GM12878 (cell line): ENCODE results near the gene DLX3. TPM values are rescaled to one million over a fixed set of nuclear protein-coding genes. Genes with fewer than 3 reads are reported as not detected.

ENCODE experiments used
- ATAC-seq: fragments of 200-7000 bp; cut with Tn5 transposase; 3 replicates; pipeline ENCODE4 v1.9.1; 2020; ENCODE audit warnings: mild to moderate bottlenecking, moderate library complexity
- BruUV-seq: library from RNA; stranded (reverse); fragments of 400-500 nt; replicated peaks from 2 replicates; lab custom pipeline; 2021; lab: Mats Ljungman, UMichigan
- CTCF ChIA-PET: fragments of 300-600 bp; sonication (Branson Sonifier 250); formaldehyde crosslinking; extraction: SDS; loops from one replicate; lab custom pipeline; 2021; ENCODE audit warnings: inconsistent platforms; lab: Yijun Ruan, JAX
- POLR2A ChIA-PET: fragments of 350-600 bp; formaldehyde crosslinking; extraction: SDS; loops from one replicate; lab custom pipeline; 2021; ENCODE audit warnings: inconsistent platforms; lab: Charles Lee
- RAD21 ChIA-PET: fragments of 300-600 bp; sonication (Branson Sonifier 250); formaldehyde crosslinking; loops from one replicate; lab custom pipeline; 2023; ENCODE audit warnings: antibody characterized with exemption; ENCODE audit not compliant: unreplicated experiment; lab: Charles Lee
- SMC1A ChIA-PET: fragments of 300-600 bp; sonication (Branson Sonifier 250); formaldehyde crosslinking; loops from one replicate; lab custom pipeline; 2023; ENCODE audit not compliant: unreplicated experiment, uncharacterized antibody; lab: Charles Lee
- DNase-seq: peaks from one replicate; pipeline ENCODE4 v3.0.0-alpha.2; 2011; ENCODE audit warnings: low read depth, low spot score
- FAIRE-seq: peaks from 3 replicates; lab custom pipeline; 2011; peaks lifted over from hg19 to GRCh38; lab: Jason Lieb, UNC
- H2AFZ ChIP-seq: 2 replicates; pipeline ENCODE4 v1.6.0; 2011; ENCODE audit warnings: low read depth, low read length, control low read depth; ENCODE audit not compliant: control insufficient read depth
- H3K27ac ChIP-seq: 2 replicates; pipeline ENCODE4 v1.5.1; 2011; ENCODE audit warnings: control low read depth; ENCODE audit not compliant: control insufficient read depth, insufficient read depth
- H3K27me3 ChIP-seq, 2 experiments: replicated peaks in 1 of 2; 2 replicates each; pipeline versions ENCODE4 v1.6.0 to v1.6.1; 2011; ENCODE audit warnings: low read length in 1 of 2; ENCODE audit not compliant: control insufficient read depth in 2 of 2, insufficient read depth in 2 of 2
- H3K36me3 ChIP-seq, 2 experiments: 2 replicates each; pipeline ENCODE4 v1.5.1; 2011; ENCODE audit warnings: low read length in 1 of 2; ENCODE audit not compliant: control insufficient read depth in 2 of 2, insufficient read depth in 2 of 2
- H3K4me1 ChIP-seq: 2 replicates; pipeline ENCODE4 v1.6.1; 2011; ENCODE audit warnings: mild to moderate bottlenecking, low read length, moderate library complexity, mixed read lengths; ENCODE audit not compliant: control insufficient read depth, insufficient read depth
- H3K4me2 ChIP-seq: 2 replicates; pipeline ENCODE4 v1.6.0; 2011; ENCODE audit warnings: control low read depth; ENCODE audit not compliant: control insufficient read depth, insufficient read depth
- H3K4me3 ChIP-seq: fragments of 200-600 bp; sonication (generic); 2 replicates; pipeline ENCODE4 v1.5.1; 2016
- H3K79me2 ChIP-seq: 2 replicates; pipeline ENCODE4 v1.6.0; 2011; ENCODE audit warnings: low read length; ENCODE audit not compliant: control insufficient read depth, insufficient read depth
- H3K9ac ChIP-seq: 2 replicates; pipeline ENCODE4 v1.8.0; 2011; ENCODE audit warnings: low read length, control low read depth, mixed read lengths; ENCODE audit not compliant: control insufficient read depth, insufficient read depth
- H3K9me3 ChIP-seq: replicated peaks from 3 replicates; pipeline ENCODE4 v1.5.1; 2011; ENCODE audit warnings: mild to moderate bottlenecking, low read length; ENCODE audit not compliant: control insufficient read depth, insufficient read depth
- H4K20me1 ChIP-seq: 2 replicates; pipeline ENCODE4 v1.6.0; 2011; ENCODE audit not compliant: control insufficient read depth, insufficient read depth
- BCLAF1 ChIP-seq: fragments of 450-650 bp; IDR thresholded peaks from 2 replicates; pipeline ENCODE4 v1.6.1; 2017; ENCODE audit warnings: antibody characterized with exemption, mild to moderate bottlenecking, moderate library complexity
- CBFB ChIP-seq: IDR thresholded peaks from 2 replicates; pipeline ENCODE4 v1.6.1; 2016; ENCODE audit warnings: antibody characterized with exemption, low read depth
- EP300 ChIP-seq, 2 experiments: fragments of 150-350 bp in 1 of 2; IDR thresholded peaks; 2 replicates each; pipeline ENCODE4 v1.6.1; 2011 to 2012; ENCODE audit warnings: low read depth in 2 of 2, low read length in 2 of 2, borderline replicate concordance in 1 of 2, improper control_type of control experiment in 1 of 2, inconsistent platforms in 1 of 2; ENCODE audit not compliant: control insufficient read depth in 1 of 2
- ESRRA ChIP-seq: IDR thresholded peaks from 2 replicates; pipeline ENCODE4 v1.6.1; 2012; ENCODE audit warnings: mild to moderate bottlenecking, low read length, improper control_type of control experiment
- EZH2 ChIP-seq: IDR thresholded peaks from 2 replicates; pipeline ENCODE4 v1.6.1; 2012; ENCODE audit warnings: low read depth, mild to moderate bottlenecking, control low read depth, inconsistent platforms, low read length, borderline replicate concordance; ENCODE audit not compliant: control insufficient read depth
- FOXK2 ChIP-seq: fragments of 450-650 bp; IDR thresholded peaks from 2 replicates; pipeline ENCODE4 v1.6.1; 2017; ENCODE audit warnings: mild to moderate bottlenecking, moderate library complexity
- IKZF1 ChIP-seq: fragments of 450-650 bp; conservative IDR thresholded peaks from 2 replicates; pipeline ENCODE4 v1.6.1; 2017; ENCODE audit warnings: antibody characterized with exemption, mild to moderate bottlenecking
- KAT2A ChIP-seq: conservative IDR thresholded peaks from 2 replicates; pipeline ENCODE4 v1.6.1; 2011; ENCODE audit warnings: low read depth, low read length; ENCODE audit not compliant: control insufficient read depth
- KDM1A ChIP-seq: fragments of 200-600 bp; sonication (generic); IDR thresholded peaks from 2 replicates; pipeline ENCODE4 v1.6.1; 2016; ENCODE audit warnings: borderline replicate concordance
- MAX ChIP-seq: IDR thresholded peaks from 2 replicates; pipeline ENCODE4 v1.6.1; 2012; ENCODE audit warnings: low read depth, low read length, improper control_type of control experiment
- SPI1 ChIP-seq: IDR thresholded peaks from 2 replicates; pipeline ENCODE4 v1.6.1; 2011; ENCODE audit warnings: low read depth, mild to moderate bottlenecking, low read length, moderate library complexity, borderline replicate concordance; ENCODE audit not compliant: insufficient read depth
- STAT3 ChIP-seq: IDR thresholded peaks from 2 replicates; pipeline ENCODE4 v1.6.1; 2011; ENCODE audit warnings: low read depth, low read length, improper control_type of control experiment
- TAF1 ChIP-seq: IDR thresholded peaks from 2 replicates; pipeline ENCODE4 v1.6.1; 2011; ENCODE audit warnings: mild to moderate bottlenecking, low read depth, low read length, borderline replicate concordance
- TCF12 ChIP-seq: IDR thresholded peaks from 2 replicates; pipeline ENCODE4 v1.6.1; 2011; ENCODE audit warnings: low read depth, mild to moderate bottlenecking, low read length
- TCF7 ChIP-seq: IDR thresholded peaks from 2 replicates; pipeline ENCODE4 v1.6.1; 2014; ENCODE audit warnings: antibody characterized with exemption, borderline replicate concordance
- ZBED1 ChIP-seq: IDR thresholded peaks from 2 replicates; pipeline ENCODE4 v1.6.1; 2016; ENCODE audit warnings: borderline replicate concordance
- ZBTB4 ChIP-seq: fragments of 450-650 bp; formaldehyde crosslinking; IDR thresholded peaks from 2 replicates; pipeline ENCODE4 v1.4.0; 2022; ENCODE audit warnings: mild to moderate bottlenecking, moderate library complexity
- ZNF24 ChIP-seq: fragments of 450-650 bp; IDR thresholded peaks from 2 replicates; pipeline ENCODE4 v1.6.1; 2017; ENCODE audit warnings: antibody characterized with exemption, mild to moderate bottlenecking
- WGBS: methylation state at CpG from one replicate; pipeline ENCODE4 v1.1.6; 2016; ENCODE audit warnings: low lambda C conversion rate; ENCODE audit not compliant: insufficient replicate concordance, insufficient coverage; ENCODE audit errors: missing lambda C conversion rate; 5-methylcytosine and 5-hydroxymethylcytosine counted together
- in situ Hi-C: fragments of 300-500 bp; cut with MboI; formaldehyde crosslinking; loops from 9 replicates; pipeline ENCODE4 v1.14.3; 2018; ENCODE audit warnings: mixed read lengths
- intact Hi-C: fragments of 100-400 bp; cut with micrococcal nuclease; formaldehyde crosslinking; loops from one replicate; pipeline ENCODE4 v1.14.2; 2022; ENCODE audit not compliant: unreplicated experiment
- polyA plus RNA-seq, 11 experiments: library from polyadenylated mRNA; depleted of rRNA in 4 of 11; unstranded in 6 of 11; stranded (reverse) in 5 of 11; fragments of >200 nt; fragmentation: Nextera tagmentation in 4 of 11; fragmentation: Illumina TruSeq in 1 of 11; extraction: Ambion mirVana in 4 of 11; extraction: Trizol in 1 of 11; gene quantifications; 1 replicate in 1 of 11; 2 replicates in 10 of 11; pipeline versions ENCODE4 v1.2.1 to v1.2.3, GENCODE V29; 2011 to 2016; ENCODE audit warnings: inconsistent platforms in 2 of 11, missing spikeins in 2 of 11, low read depth in 1 of 11
- total RNA-seq, 4 experiments: library from RNA; depleted of rRNA in 3 of 4; stranded (reverse); fragments of >200 nt in 3 of 4; fragmentation: Illumina TruSeq in 1 of 4; extraction: Trizol in 1 of 4; gene quantifications; 2 replicates each; pipeline versions ENCODE4 v1.2.1 to v1.2.3, GENCODE V29; 2013 to 2021

Gene DLX3
- total and polyA plus RNA-seq, 10 of the 15 experiments (the other 5 are each of a cell fraction or from before 2014, with no cell fraction given): not detected

GRCh38 chr17:49979748-49980479 lies 15.1 kb downstream of the DLX3 start:
- Histone ChIP-seq H3K9me3 (no peaks in the 10 kb centered on the region), H2AFZ (no peak overlapping the region), H4K20me1 (no peaks in the 10 kb centered on the region), H3K4me2 (no peak overlapping the region), H3K27me3 (peaks cover 0 to 8% of the 10 kb centered on the region in 2 experiments; a peak in 3 of 4 replicates), H3K36me3 (no peaks in the 10 kb centered on the region), H3K27ac (no peak overlapping the region), H3K79me2 (no peaks in the 10 kb centered on the region), H3K4me1 (no peaks in the 10 kb centered on the region), H3K4me3 (no peak overlapping the region), H3K9ac (no peak overlapping the region)
- DNase-seq (no peak), FAIRE-seq (no peak), ATAC-seq (no peak)
- BruUV-seq: no TSS peak
- in situ Hi-C loops (no loop called here), intact Hi-C loops (no loop called here)
- RAD21 ChIA-PET: no interaction called here
- 10% methylated on average over 4 of the region's 4 CpGs for WGBS
- SMC1A ChIA-PET: interaction anchor here (1.3 kb wide), 1 partner anchor 22 kb away, joined by 3 read pairs; no protein-coding TSS in a partner anchor
- CTCF ChIA-PET: interaction anchor here (0.8 to 4.8 kb wide), 4 partner anchors 18 to 422 kb away, joined by 3 to 28 read pairs (median 4); no protein-coding TSS in a partner anchor
- POLR2A ChIA-PET: interaction anchor here (0.6 kb wide), 1 partner anchor 489 kb away, joined by 5 read pairs; no protein-coding TSS in a partner anchor
- no peak for TF ChIP-seq ZBTB4 (CRISPR knock-in tag)
- no peak for TF ChIP-seq KDM1A
- TF ChIP-seq CBFB: no peak
- no peak for TF ChIP-seq TCF12
- TF ChIP-seq TCF7: no peak
- no peak for TF ChIP-seq SPI1
- no peak for TF ChIP-seq EP300 (IDR thresholded peaks at IDR 0.05; ENCODE audit: borderline replicate concordance in 1 of 2, control insufficient read depth in 1 of 2, low read depth in 2 of 2, low read length in 2 of 2)
- TF ChIP-seq MAX: no peak
- no peak for TF ChIP-seq STAT3
- no peak for TF ChIP-seq ESRRA
- no peak for TF ChIP-seq EZH2
- TF ChIP-seq ZBED1: no peak
- TF ChIP-seq TAF1: no peak
- TF ChIP-seq KAT2A: no peak
- TF ChIP-seq ZNF24: no peak
- no peak for TF ChIP-seq BCLAF1
- TF ChIP-seq FOXK2: no peak
- TF ChIP-seq IKZF1: no peak
